LHCN-M2 (cell line): ENCODE data around the gene LBHD1. TPM values are rescaled to one million over a fixed set of nuclear protein-coding genes. Genes with fewer than 3 reads are reported as not detected.
A peak's percentile ranks its signal among the peaks of the same experiment; 100 is the strongest.
"Not testable (repeated sequence)": the region's sequence is repeated elsewhere in the genome, so short reads cannot be mapped to it uniquely, and the experiment has no call there.

Experiments used
- DNase-seq: peaks from one replicate; pipeline ENCODE4 v3.0.0-alpha.2; 2012; ENCODE audit warnings: low read depth
- total RNA-seq: library from RNA; depleted of rRNA; stranded (reverse); fragments of >200 nt; gene quantifications from 2 replicates; pipeline ENCODE4 v1.2.3, GENCODE V29; 2014

LBHD1 gene
- total RNA-seq, 1 experiment from 2014 or later, result 4.7 TPM

DNA sequence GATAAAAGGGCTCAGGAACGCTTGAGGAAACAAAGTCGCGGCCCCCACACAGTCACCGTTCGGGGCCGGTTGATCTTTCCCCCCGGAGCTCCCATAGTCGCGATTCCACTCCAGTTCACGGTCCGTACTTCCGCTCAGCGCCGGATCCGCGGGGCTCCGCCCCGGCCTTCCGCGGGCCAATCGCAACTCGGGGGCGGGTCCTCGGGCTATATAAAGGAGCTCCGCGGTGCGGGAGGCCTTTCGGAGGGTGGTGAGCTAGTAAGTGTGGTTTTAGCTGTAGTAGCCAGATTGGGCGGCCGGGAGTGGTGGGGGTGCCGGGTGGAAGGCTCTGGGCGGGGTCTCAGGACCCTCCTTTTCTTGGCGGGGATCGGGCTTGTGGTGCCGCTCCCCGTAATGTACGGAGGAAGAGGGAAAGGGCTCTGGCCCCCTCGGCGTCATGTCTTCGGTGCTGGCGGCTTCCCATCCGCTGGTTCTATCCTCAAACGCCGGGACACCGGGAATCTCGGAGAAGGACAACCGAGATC lies 6.9 kb downstream of the LBHD1 start, which contains the start of the genes C11orf98 and CSKMT:
C11orf98 (minus strand) TSS at position 136 of the 524 bp plus-strand sequence; CDS start at position 95, 41 bp downstream.
CSKMT (plus strand) TSS at position 238 of the 524 bp plus-strand sequence. CDS start 568 bp downstream, outside the sequence.
- peak; percentile 92 for DNase-seq

GRCh38 chr11:62664405-62665074 lies 7.5 kb downstream of the LBHD1 start:
- peak; percentile 44 for DNase-seq

- no peak for DNase-seq
Observed at GRCh38 chr11:62656796-62657429, 15.2 kb downstream of the LBHD1 start.

DNA sequence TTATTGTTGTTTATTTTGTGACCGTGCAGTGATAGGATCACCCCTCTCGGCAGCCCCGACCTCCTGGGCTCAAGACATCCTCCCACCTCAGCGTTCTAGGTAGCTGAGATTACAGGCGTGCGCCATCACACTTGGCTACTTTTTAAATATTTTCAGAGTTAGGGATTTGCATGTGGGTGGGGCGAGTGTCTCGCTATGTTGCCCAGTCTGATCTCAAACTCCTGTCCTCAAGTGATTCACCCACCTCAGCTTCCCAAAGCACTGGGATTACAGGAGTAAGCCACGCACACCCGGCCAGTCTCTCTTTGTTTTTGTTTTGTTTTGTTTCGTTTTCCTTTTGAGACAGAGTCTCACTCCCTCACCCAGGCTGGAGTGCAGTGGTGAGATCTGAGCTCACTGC lies 17.8 kb downstream of the LBHD1 start:
- DNase-seq, result no peak

DNA sequence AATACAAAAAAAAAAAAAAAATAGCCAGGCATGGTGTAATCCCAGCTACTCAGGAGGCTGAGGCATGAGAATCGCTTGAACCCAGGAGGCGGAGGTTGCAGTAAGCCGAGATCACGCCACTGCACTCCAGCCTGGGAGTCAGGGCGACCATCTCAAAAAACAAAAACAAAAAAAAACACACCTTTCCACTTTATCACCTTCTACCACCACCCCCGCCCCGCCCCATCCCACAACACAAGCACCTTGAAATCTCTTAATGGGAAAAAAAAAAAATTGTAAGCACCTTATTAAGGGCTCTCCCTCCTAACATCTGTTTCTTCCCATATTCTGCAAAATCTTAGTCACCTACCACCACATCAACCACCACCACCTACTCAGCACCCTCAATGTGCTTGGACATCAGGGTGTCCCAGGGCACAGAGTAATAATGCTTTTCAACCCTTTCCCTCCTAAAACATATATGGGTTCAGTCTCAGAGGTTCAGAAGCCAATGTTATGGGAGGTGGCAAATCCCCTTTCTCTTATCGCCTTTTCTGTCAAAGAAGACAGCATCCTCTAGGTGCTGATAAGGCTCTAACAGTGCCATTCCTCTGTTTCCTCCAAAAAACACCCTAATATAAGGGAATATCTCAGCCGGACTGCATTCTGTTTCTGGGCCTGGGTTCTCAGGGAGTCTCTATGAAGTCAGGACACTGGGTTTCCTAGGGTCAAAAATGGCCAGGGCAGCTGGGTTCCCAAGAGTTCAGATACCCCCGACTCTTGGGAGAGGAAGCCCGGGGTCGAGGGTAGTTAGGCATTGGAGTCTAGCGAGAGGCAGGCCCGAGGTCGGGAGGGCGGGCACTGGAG lies 19.7 kb downstream of the LBHD1 start:
- DNase-seq, result no peak

DNA sequence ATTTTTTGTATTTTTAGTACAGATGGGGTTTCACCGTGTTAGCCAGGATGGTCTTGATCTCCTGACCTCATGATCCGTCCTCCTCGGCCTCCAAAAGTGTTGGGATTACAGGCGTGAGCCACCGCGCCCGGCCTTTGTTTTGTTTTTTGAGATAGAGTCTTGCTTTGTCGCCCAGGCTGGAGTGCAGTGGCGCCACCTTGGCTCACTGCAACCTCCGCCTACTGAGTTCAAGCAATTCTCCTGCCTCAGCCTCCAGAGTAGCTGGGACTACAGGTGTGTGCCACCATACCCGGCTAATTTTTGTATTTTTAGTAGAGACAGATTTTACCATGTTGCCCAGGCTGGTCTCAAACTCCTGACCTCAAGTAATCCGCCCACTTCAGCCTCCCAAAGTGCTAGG lies 21.8 kb downstream of the LBHD1 start:
- not testable (repeated sequence) for DNase-seq

GRCh38 chr11:62649486-62649885 lies 22.6 kb downstream of the LBHD1 start:
- DNase-seq, result no peak

DNA sequence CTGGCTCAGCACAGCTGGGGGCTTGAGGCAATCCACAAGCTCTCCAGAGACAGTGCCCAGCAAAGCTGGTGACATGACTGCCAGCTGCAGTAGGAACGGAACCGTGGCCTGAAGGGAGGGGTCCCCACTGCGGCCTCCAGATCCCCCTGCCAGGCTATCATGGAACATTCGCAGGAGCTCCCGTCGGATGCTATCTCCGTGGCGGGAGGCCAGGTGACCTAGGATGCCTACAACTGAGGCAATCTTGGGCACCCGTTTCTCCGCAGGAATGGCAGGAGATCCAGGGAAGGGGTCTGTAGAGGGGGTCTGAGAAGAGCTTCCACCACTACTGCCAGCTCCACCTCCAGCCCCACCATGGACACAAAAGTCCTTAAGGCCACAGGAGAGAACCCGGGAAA lies 23.1 kb downstream of the LBHD1 start:
- DNase-seq, result no peak

- no peak for DNase-seq
Observed at GRCh38 chr11:62648185-62648966, 23.7 kb downstream of the LBHD1 start.

DNA sequence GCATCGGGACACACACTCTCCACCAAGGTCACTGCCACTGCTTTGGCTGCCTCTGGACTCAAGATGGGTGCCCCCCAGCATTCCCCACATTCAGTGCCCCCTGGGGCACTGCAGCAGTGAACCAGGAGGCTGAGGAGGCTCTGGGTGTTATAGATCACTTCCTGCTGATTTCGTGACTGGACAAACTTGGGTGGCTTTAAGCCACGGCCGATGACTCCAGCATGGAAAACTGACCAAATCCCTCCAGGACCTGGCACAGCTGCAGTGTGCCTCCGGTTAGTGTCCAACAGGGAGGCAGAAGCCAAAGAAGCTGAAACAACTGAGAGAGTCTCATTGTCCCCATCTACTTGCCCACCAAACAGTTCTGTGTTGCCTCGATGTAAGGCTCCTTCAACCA lies 24.5 kb downstream of the LBHD1 start:
- no peak for DNase-seq

- DNase-seq, result no peak
Observed at GRCh38 chr11:62646825-62647608, 25.1 kb downstream of the LBHD1 start.

- peak; percentile 97 for DNase-seq
Observed at GRCh38 chr11:62645946-62646824, 25.9 kb downstream of the LBHD1 start, which contains the start of gene GANAB. GANAB (minus strand) TSS chr11:62646613; CDS start chr11:62646599, 14 bp downstream.

DNA sequence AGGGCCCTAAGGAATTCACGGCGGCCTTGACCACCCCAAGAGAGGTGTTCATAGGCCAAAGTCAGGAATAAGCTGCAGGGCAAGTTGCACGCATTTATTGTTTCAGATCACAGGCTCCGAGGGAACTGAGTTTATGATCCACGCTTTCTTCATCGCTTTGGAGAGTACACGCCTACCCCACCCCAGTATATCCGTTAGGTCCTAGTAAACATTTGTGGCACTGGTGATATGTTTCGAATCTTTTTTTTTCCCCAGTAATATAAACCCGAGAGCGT lies 26.5 kb downstream of the LBHD1 start:
- DNase-seq, result no peak

- no peak for DNase-seq
Observed at GRCh38 chr11:62644220-62644619, 27.8 kb downstream of the LBHD1 start.

DNA sequence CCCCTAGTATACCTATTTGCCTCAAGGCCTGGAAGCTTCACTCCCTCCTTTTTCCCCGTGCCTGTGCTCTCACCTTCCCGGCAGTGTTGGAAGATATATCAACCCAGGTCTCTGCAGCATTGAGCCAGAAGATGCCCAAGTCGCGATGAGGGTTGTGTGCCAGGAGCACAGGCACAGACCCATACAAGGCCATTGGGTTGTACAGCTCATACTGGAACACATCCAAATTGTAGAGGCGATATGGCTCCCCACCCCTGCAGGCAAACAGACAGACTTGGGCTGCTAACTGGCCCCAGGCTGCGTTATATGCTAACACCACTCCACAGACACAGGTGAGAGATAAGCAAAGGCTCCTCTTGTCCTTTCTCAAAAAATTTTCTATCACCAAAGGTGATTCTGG lies 39.6 kb downstream of the LBHD1 start:
- DNase-seq, result no peak

DNA sequence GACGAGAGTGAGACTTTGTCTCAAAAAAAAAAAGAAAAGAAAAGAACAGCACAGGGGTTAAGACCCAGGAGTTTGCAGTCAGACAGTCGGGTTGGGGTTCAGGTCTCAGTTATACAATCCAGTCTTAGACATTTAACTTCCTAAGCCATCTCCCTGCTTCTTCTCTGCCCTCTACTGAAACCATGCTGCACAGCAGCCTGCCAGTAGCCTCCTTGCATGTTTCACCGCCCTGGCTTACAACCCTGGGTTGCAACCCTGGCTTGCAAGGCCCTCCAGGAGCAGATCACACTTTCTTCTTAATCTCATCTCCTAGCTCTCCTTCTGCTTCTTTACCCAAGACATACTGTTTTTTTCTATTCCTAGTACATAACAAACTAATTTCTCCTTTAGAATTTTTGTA lies 44.4 kb downstream of the LBHD1 start:
- no peak for DNase-seq

GRCh38 chr11:62622476-62623089 lies 49.5 kb downstream of the LBHD1 start:
- no peak for DNase-seq

- peak; percentile 97 for DNase-seq
Observed at GRCh38 chr11:62621567-62622470, 50.2 kb downstream of the LBHD1 start, which contains the start of gene B3GAT3. B3GAT3 (minus strand) TSS chr11:62621986; CDS start chr11:62621947, 39 bp downstream.
